ENCODE measurements around the gene ADSS1.
A peak's percentile ranks its signal among the peaks of the same experiment; 100 is the strongest.

ADSS1 gene

DNA sequence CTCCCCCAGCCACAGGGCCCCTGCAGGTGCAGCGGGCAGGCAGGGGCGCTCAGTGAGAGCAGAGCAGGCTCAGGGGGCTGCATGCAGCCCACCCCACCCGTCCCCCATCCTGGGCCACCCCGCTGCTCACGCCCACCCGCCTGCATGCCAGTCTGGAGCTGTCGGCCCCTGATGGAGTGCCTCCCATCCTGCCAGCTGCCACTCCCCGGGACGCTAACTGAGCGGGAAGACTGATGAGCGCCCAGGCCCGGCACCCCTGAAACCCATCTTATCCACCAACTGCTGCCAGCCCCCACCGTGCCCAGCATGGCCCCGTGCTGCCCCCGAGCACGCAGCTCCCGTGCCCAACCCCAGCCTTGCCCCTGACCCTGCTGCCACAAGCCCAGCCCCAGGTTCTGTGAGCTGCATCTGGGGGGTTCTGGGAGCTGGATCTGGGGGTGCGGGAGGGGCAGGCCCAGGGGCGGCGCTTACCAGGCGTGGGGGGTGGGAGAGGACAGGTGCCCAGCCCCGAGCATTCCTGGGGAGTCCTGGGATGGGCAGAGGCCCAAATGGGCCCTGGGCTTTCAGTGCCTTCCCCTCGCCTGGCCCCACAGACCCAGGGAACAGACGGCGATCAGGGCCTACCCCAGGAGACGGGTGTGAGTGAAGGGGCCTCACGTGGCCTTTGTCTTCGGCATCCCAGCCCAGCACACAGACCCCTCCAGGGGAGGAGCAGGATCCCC lies 58.2 kb downstream of the ADSS1 start:
- no peak for DNase-seq (ENCODE audit: low read depth in 3 of 3)

DNA sequence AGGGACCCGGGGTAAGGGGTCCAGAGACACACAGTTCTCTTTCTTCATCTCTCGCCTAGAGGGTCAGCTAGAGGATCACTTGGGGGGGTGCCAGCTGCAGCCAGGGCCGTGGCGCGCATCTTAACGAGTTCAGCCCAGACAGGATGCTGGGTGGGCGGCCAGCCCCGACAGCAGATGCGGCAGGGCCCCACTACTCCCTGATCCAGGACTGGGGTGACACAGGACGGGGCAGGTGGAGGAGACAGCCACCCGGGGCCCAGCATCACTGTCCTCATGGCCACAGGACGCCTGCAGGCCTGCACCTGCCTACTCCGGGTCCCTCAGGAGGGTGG lies 58.7 kb downstream of the ADSS1 start:
- no peak for DNase-seq (ENCODE audit: low read depth in 3 of 3)

DNA sequence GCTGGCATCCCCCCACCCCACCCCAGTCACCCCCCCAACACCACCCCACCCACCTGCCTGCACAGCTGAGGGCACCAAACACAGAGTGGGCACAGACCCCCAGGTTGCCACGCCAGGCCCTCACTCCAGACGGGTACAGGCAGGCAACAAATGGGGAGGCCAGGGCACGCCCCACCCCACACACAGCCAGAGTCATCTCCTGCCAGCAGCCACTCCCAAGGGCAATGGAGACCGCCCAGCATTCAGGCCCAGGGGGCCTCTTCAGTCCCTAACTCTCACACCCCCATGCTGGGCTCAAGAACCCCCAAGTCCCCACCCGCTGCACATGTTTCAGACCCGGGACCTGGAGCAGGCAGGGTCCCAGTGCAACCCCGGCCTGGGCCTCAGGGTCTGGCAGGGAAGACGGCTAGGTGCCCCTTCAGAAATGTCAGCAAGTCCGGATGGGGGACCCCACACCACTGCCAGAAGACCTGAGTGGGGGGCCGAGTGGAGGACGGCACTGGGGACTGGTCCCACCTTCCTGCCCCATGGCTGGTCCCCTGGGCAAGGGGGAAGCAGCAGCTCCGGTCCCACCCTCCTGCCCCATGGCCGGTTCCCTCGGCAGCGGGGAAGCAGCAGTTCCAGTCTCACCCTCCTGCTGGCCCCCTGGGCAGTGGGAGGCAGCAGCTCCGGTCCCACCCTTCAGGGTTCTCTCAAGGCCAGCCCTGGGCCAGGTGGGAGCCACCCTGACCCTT lies 59.6 kb downstream of the ADSS1 start:
- no peak for DNase-seq (ENCODE audit: low read depth in 3 of 3)

DNA sequence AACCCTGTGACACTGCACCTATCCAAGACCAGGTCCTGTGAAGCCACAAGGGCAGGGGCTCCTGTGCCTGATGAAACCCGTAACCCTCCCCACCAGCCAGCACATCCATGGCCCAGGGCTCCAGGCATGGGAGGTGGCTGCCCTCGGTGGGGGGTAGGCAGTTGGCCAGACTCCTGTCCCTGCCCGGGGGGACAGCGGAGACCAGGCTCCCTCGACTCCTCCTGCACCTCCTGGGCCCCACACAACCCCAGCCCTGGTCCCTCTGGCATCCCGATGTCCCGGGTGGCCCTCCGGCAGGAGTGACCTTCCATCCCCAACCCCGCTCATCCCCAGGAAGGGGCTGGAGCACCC lies 60.2 kb downstream of the ADSS1 start:
- no peak for DNase-seq (ENCODE audit: low read depth in 3 of 3)

DNA sequence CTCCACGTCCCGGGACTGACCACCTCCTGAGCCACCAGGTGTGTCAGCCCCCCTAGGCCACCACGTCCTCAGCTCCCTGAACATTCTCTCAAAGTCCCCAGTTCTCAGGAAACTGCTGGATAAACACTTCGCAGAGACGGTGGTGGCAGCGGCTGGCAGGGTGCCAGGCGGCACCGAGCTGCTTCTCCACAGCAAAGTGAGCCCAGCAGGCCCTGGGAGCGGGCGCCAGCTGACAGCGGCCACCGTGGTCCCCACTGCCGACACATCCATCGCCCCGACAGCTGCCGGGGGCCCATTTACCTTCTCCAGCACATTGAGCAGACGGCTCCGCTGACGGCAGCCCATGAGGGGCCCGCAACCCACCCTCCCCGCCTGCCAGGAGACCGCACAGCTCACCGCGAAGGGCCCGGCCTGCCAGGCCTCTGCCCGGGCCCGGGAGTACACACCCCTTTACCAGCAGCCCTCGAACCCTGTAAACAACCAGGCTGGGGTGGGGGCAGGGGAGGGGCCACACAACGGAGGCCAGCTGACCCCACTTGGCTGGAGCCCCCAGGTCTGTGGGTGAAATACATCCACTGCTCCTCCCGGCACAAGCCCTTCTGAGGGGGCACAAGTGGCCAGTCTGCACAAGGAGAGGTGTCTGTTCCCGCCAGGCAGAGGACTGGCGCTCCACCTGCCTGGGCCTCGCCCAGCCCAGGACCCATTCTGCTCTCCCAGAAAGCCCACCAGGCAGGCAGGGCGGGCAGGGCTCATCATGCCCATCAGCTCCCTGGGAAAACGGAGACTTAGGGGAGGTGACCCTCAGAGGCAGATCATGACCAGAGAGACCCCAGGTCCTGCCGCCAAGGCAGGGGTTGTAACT lies 61.0 kb downstream of the ADSS1 start:
- DNase-seq (ENCODE audit: low read depth in 3 of 3) = no peak

DNA sequence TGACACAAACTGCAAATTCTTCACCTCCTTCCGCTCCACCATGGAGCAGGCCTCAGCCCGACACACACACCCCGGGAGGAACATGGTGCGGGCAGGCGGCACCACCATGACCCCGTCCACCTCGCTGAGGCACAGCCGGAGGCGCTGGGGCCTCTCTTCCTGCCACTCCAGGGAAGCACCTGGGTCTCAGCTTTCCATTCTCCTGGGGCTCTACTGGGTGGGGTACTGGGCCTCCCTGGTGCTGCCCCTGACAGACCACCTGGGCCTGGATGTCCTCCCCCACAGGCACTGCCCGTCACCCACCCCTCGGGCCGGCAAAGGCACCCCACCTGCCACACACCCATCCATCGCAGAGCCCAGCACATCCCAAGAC lies 61.7 kb downstream of the ADSS1 start:
- DNase-seq (ENCODE audit: low read depth in 3 of 3) = no peak

DNA sequence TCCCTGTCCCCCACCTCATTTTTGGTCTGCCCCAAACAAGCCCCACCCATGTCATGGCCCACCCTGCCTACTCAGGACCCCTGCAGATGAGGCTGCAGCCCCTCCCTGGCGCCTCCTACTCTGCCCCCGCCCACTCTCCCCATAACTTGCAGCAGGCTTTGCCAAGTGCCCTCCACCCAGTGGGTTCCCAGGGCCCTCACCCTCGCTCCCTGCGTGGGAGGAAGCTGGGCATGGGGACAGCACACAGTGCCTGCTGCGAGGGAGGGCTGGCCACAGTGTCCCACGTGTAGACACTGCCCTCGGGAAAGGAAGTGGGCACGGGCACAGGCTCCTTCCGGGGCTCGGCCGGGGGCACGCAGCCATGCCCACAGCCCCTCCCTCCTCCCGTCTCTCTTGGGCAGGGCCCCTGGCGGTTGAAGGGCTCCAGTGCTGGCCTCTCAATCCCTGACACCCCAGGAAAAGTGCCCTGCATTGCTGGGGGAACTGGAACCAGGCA lies 62.1 kb downstream of the ADSS1 start:
- DNase-seq (ENCODE audit: low read depth in 3 of 3) = no peak

DNA sequence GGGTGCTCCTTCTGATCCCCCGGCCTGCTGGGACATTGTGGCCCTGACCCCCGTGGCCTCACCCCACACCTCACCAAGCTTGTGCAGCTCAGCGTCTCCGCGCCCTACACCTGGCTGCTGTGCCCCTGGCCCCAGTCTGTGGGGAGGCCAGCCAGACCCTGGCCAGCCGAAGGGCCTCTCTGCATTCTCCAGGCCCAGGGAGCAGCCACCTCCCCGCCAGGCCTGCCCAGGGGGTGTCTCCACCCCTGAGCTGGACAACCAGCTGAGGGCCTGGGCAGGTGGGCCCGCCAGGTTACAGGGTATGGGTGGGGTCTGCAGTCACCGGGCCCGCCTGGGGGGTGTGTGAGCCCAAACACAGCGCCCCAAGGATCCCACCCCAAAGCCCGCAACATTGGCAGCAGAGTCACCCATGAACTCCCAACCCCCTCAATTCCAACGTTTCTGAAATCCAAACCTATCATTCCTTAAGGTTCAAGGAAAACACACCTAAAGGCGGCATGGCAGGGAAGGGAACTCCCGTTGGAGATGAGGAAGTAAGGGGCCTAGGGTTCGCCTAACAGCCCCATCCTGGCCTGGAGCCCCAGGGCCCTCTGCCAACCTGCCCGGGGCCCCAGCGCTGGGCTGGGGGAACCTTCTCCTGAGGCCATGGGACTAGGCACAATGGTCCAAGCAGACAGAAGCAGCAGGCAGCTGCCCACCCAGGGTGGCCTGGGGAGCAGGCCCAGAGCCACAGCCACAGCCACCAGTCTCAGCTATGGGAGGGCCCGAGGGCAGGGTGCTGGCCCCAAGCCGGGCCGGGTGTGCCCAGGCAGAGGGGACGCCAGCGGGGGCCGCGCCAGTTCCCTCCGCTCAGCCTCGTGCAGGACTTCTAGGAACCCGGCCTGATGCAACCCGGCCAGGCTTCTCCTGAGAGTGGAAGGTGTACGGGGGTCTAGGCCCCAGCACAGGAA lies 63.0 kb downstream of the ADSS1 start:
- DNase-seq (ENCODE audit: low read depth in 3 of 3) = no peak

DNA sequence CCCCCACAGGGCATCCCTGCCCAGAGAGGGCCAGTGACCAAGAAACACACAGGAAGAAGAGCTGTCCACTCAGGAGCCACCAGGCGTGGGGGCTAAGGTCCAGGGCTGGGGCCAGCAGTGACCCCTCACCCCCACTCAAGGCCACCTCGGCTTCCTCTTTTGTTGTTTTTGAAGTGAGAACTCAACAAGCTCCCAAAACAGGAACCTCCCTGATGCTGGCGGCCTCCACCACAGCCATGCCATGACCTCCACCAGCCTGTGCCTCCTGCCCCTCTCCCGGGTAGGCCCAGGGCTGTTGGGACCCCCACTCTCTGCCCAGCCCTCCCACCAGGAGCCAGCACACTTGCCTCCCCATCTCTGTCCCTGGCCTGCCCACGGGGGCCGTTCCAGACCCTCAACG lies 63.7 kb downstream of the ADSS1 start:
- DNase-seq (ENCODE audit: low read depth in 3 of 3) = no peak

DNA sequence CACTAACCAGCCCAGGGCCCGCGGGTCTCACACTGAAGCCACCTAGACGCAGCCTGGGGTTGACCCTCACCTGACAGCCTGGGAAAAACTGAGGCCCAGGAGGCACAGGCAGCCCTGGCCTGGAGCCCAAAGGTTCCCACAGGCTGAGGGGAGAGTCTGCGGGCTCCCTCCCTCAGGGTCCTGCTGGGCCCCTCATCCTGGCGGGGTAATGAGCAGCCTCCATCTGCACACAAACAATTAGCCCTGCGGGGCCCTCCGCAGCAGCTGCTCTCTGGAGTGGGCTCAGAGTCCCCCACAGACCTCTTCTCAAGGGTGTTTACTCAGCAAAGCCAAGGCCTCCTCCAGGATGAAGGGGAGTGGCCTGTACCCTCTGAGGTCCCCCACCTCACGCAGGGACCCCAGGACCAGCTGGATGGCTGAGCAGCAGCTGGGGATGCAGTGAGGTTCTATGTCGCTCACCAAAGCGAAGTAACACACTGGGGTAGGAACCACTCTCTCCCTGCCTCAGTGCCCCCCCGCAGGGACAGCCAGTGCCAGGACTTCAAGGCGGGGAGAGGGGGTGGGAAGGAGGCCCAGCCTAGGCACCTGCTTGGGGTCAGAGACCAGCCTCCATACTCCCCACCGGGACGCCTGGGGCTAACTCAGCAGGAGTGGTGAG lies 64.3 kb downstream of the ADSS1 start:
- no peak for DNase-seq (ENCODE audit: low read depth in 3 of 3)

DNA sequence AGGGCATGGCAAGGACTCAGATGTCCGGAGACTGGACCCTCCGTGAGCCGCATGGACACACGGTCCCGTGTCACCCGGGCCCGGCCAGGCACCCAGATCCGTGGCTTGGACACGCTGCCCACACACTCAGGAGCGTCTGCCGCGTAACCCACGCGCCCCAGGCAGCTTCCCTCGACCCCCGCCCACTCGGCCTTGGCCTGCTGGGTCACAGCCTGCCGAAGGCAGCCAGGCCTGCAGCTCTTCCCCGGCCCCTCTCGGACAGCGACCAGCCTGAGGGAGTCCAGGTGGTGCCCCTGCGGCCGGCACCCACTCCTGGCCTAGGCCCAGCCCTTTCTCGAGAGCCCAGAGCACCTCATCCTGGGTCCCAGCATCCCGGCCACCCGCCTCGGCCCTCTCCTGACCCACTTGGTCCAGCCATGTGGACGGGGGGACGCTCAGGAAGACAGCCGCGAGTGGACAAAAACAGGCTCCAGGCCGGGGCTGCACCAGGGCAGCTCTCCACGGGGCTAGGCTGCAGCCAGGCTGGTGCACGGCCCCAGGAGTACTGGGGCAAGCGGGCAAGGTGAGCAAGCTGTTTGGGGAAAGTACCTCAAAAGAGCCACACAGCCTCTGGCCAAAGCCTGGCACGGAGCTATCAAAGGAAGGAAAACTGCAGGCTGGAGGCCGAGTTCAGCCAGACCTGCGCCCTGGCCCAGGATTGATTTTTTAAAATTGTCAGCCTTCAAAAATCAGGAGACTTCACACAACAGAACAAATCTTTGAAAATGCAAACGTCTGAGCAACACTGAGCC lies 65.0 kb downstream of the ADSS1 start:
- no peak for DNase-seq (ENCODE audit: low read depth in 3 of 3)

DNA sequence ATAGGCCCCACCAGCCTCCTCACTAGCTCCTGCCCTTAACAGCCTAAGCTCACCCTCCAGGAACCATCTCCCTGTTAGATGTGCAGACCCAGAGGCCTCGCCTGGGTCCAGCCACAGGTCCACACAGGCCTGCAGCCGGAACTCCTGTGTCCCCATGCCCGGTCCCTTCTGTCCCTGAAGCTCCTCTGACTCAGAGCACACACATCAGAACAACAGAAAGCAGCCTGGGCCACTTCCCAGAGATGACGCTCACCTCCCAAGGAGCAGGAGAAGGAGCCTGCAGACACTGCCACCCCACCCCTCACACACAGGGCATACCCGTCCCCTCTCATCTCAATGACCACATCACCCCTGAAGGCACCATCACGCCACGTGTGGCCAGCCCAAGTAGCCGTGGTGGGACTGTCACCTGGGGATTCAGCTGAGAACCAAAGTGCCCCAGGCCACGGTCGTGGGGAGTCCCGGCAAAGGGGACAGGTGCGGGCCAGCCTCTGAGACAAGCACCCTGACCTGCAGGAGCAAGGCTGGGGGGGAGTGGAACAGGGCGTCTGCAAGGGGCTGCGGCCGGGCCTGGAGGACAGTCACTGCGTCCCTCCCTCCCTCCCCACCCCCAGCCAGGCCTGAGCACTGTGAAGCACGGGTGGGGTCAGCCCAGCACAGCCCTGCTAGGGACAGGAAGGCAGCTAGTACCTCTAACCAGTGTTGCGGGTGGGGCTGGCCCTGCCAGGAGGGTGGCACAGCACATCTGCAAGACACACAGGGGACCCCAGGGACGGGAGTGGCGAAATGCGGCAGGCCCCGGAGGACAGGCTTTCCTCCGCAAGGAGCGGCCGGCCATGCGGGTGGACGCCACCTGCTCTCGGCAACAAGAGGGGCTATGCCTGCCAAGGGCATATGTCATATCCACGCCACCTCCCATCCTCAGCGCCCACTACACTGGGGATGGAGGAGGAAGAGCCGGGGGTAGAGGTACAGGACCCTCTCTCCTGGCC lies 66.0 kb downstream of the ADSS1 start:
- DNase-seq (ENCODE audit: low read depth in 3 of 3) = no peak

DNA sequence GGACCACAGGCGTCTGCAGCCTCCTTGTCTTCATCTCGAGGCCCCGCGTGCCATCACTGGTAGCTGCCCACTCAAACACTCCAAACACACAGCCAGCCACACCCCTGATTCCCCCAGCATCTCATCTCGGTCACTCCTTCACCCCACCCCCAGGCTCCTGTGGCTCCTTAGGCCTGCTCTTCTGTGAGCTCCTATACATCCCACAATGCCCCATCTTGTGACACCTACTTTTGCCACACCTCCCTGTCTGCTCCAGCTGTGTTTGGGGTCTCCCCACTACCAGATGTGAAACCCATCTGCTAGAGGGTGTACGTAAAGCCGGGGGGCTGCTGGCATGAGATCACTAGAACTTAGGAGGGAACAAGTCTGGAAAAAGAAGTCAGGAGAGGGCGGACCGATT lies 67.4 kb downstream of the ADSS1 start:
- DNase-seq (ENCODE audit: low read depth in 3 of 3) = no peak

DNA sequence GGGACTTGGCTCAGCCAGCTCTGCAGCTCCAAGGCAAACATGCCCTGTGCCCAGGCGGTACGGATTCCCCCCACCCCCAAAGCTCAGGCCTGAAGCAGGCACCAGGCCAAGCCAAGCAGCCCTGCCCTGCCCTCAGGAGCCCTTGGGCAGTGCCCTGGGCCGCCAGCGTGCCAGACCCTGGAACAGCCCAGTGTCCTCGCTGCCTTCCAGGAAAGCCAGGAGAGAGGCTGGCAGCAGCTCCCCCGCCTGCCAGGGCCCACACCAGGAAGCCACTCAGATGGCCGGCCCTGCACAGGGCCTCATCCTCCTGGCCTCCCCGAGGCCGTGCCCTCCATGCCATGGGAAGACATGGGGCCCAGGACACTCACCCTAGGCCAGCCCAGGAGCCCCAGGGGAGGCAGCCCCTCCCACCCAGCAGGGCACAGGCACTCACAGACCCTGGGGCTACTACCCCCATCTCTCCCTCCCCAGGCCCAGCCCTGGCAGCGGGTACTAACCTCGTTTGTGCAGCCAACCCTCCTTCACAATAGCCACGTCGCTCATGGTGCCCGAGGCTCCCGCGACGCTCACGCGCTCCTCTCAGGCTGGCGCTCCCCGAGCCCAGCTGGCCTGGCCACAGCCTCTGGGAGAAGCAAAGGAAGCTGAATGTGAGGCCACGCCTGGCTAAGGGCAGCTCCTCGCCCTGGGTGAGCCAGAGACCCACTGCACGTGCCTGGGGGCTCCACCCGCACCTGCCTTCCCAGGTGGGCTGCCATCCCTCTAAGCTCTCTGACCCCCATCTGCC lies 68.3 kb downstream of the ADSS1 start:
- no peak for DNase-seq (ENCODE audit: low read depth in 3 of 3)

DNA sequence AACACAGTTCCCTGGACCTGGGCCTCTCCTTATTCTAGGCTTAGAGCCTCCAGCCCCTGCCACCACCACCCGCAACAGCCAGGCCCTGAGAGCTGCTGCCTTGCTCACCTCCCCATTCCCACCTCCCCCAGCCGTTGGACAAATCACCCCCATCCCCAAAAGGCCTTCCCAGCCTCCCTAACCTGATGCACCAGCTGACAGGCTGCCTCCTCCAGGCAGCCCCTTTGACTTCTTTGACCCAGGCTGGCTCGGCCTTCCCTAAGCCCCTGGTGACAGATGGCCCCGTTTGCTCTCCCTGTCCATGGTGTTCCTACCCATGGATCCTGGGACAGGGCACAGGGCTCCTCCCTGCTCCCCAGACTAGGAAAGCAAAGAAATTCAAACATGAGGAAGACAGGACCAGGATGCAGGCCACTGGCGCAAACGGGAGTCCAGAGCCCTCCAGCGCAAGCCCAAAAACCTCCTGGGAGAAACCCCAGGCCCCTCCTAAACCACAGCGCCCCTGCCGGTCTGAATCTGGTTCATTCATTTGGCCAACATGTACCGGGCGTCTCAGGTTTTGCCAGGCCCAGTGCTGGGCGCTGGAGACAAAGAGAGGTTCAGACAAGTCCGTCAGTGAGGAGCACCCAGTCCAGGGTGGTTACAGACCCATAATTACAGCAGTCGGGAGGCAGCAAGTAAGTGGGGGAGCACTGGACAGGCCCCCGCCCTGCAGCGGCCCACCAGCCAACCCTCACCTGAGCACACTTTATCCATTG lies 69.1 kb downstream of the ADSS1 start:
- DNase-seq (ENCODE audit: low read depth in 3 of 3) = no peak

DNA sequence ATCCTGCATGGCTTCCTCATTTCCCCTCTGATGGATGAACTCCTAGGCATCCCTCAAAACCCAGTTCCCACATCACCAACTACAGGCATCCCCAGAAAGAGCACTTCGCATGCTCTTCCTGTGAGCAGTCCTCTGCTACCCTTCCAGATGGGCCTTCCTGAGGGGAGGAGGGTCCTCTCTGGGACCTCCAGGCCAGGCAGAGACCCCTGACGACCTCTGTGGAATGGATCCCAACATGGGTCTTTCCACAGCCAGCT lies 69.6 kb downstream of the ADSS1 start:
- DNase-seq (ENCODE audit: low read depth in 3 of 3) = no peak

DNA sequence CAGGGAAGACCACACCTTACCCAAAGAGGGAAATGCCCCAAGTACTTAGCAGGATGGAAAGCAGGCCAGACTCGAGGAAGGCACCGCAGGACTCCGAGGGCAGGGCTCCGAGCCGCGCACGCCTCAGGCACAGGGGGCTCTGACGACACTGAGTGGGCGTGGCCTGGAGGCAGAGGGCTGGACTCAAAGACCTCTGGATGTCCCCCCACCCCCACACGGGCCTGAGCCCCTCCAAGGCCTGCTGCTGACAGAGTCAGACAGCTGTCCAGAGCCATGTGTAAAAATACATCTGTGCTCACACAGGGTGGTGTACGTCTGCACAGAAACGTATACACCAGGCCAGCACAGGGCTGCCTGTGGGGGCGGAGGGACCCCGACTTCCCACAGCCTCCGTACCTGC lies 70.1 kb downstream of the ADSS1 start:
- peak in 1 of 3 experiments; percentile 58 for DNase-seq (ENCODE audit: low read depth in 3 of 3)

DNA sequence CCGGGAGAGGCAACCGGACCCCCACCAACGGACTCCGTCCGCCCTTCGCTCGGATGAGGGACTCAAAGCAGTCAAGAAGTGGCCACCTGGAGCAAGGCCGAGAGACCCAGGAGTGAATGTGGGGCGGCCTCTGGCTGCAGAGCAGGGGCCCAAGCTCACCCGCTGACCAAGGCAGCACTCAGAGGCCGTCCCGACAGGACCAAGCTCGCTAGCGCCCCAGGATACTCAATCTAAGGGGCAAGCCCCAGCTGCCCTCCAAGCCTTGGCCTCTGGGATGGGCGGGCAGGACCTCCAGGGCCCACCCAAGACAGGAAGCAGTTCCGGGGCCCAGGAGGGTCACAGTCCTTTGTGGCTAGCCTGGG lies 70.6 kb downstream of the ADSS1 start:
- no peak for DNase-seq (ENCODE audit: low read depth in 3 of 3)

Measured in stimulated activated CD4-positive, alpha-beta T cell treated with anti-CD3 and anti-CD28 coated beads, TNF-alpha, amount 100 ng/mL, for 24 hours (primary cell).